HL-60 (cell line): ENCODE data around the gene ELFN2.

Source experiments
- CTCF ChIP-seq: IDR thresholded peaks from one replicate; pipeline ENCODE4 v1.5.1; 2011; ENCODE audit warnings: low read length, control low read depth, inconsistent platforms; ENCODE audit not compliant: insufficient read depth
- GABPA ChIP-seq: IDR thresholded peaks from 2 replicates; pipeline ENCODE4 v1.6.1; 2012; ENCODE audit warnings: low read depth
- POLR2AphosphoS5 ChIP-seq: IDR thresholded peaks from 2 replicates; pipeline ENCODE4 v1.6.1; 2012; ENCODE audit warnings: low read depth
- REST ChIP-seq: IDR thresholded peaks from 2 replicates; pipeline ENCODE4 v1.6.1; 2012; ENCODE audit warnings: low read depth; ENCODE audit not compliant: insufficient replicate concordance
- SPI1 ChIP-seq: IDR thresholded peaks from 2 replicates; pipeline ENCODE4 v1.6.1; 2012; ENCODE audit warnings: low read depth, mild to moderate bottlenecking, borderline replicate concordance

- TF ChIP-seq CTCF: no peak
- no peak for TF ChIP-seq REST
- TF ChIP-seq POLR2AphosphoS5: no peak
- no peak for TF ChIP-seq GABPA
- TF ChIP-seq SPI1: no peak
These were observed 8.5 kb downstream of the ELFN2 start for GRCh38 chr22:37418627-37419369.
